ENCODE measurements around the gene COL27A1. TPM values are rescaled to one million over a fixed set of nuclear protein-coding genes. Genes with fewer than 3 reads are reported as not detected.

Gene COL27A1
- total RNA-seq, 1 donor from 2014 or later: 4.3 TPM

DNA sequence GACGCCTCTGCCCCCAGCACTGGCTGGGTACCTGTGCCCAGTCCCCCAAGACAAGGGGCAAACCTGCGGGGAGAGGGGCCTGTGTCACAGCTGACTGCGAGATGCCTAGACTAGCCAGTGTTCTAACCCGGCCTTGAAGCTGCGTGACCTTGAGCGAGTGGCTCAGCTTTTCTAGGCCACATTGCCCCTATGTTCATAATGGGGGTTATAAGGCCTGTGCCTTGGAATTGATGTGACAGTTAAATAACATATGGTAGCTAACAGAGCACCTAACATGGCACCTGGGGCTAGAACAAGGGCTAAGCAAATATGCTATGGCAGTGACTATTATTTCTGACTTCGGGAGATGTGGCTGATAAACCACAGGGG lies 22.8 kb upstream of the COL27A1 start:
- Histone ChIP-seq H3K4me1 (no peaks in the 10 kb centered on the region), H3K27me3 (no peaks in the 10 kb centered on the region), H2AFZ (replicated peaks) (no peak overlapping the region), H3K36me3 (no peaks in the 10 kb centered on the region), H3K27ac (no peak overlapping the region), H4K20me1 (ENCODE audit: low read depth) (no peaks in the 10 kb centered on the region), H3K9ac (no peak overlapping the region), H3F3A (ENCODE audit: low read depth) (no peaks in the 10 kb centered on the region), H3K79me2 (ENCODE audit: low read depth) (no peaks in the 10 kb centered on the region), H3K9me3 (ENCODE audit: low read depth) (no peaks in the 10 kb centered on the region), H3K4me2 (no peak overlapping the region), H3K4me3 (no peak overlapping the region)
- Mint-ChIP-seq H3K9me3 (peaks cover 1% of the 10 kb centered on the region), H3K4me3 (no peak overlapping the region), H3K36me3 (no peaks in the 10 kb centered on the region), H3K4me1 (no peaks in the 10 kb centered on the region), H3K27me3 (ENCODE audit: insufficient read depth, low read depth) (peaks cover 6% of the 10 kb centered on the region), H3K27ac (no peak overlapping the region)
- no peak for DNase-seq (ENCODE audit: low spot score)
- TF ChIP-seq, protein P1, sequence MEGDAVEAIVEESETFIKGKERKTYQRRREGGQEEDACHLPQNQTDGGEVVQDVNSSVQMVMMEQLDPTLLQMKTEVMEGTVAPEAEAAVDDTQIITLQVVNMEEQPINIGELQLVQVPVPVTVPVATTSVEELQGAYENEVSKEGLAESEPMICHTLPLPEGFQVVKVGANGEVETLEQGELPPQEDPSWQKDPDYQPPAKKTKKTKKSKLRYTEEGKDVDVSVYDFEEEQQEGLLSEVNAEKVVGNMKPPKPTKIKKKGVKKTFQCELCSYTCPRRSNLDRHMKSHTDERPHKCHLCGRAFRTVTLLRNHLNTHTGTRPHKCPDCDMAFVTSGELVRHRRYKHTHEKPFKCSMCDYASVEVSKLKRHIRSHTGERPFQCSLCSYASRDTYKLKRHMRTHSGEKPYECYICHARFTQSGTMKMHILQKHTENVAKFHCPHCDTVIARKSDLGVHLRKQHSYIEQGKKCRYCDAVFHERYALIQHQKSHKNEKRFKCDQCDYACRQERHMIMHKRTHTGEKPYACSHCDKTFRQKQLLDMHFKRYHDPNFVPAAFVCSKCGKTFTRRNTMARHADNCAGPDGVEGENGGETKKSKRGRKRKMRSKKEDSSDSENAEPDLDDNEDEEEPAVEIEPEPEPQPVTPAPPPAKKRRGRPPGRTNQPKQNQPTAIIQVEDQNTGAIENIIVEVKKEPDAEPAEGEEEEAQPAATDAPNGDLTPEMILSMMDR (IDR thresholded peaks at IDR 0.05): no peak
- TF ChIP-seq EZH2phosphoT487 (IDR thresholded peaks at IDR 0.05) (no peak), EZH2 (IDR thresholded peaks at IDR 0.05) (no peak)

DNA sequence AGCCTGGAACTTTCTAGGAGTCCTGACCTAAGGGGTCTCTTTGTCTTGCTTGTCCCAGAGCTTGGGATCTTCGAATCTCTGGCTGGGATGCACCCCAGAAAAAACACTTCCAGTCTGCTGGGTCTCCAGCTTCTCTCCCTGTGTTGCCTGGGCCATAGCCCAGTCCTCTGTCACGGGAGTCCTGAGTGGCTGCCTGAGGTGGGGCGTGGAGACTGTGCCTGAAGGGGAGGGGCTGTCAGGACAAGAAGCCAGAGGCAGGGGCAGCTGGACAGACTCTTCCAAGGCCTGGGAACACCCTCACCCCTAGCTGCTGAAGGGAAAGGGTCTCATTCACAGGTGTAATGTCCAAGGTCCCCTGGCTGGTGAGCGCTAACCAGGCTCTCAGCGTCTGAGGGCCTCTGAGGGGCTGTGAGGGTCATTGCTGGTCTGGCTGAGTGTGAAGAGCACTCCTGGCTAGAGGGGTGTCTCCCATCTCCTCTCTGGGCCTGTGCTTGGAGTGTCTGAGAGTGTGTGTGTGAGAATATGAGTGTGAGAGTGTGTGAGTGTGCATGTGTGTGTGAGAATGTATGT lies 20.4 kb upstream of the COL27A1 start:
- Histone ChIP-seq H3K79me2 (ENCODE audit: low read depth) (no peaks in the 10 kb centered on the region), H3K27ac (no peak overlapping the region), H2AFZ (replicated peaks) (no peak overlapping the region), H3F3A (ENCODE audit: low read depth) (no peaks in the 10 kb centered on the region), H3K27me3 (no peaks in the 10 kb centered on the region), H3K4me1 (no peaks in the 10 kb centered on the region), H3K4me2 (no peak overlapping the region), H4K20me1 (ENCODE audit: low read depth) (no peaks in the 10 kb centered on the region), H3K36me3 (no peaks in the 10 kb centered on the region), H3K9me3 (ENCODE audit: low read depth) (no peaks in the 10 kb centered on the region), H3K9ac (no peak overlapping the region), H3K4me3 (no peak overlapping the region)
- no peak overlapping the region for H3K4me3 Mint-ChIP-seq
- peaks cover 2% of the 10 kb centered on the region for H3K9me3 Mint-ChIP-seq
- no peaks in the 10 kb centered on the region for H3K4me1 Mint-ChIP-seq
- no peak for DNase-seq (ENCODE audit: low spot score)
- no peak overlapping the region for H3K27ac Mint-ChIP-seq
- TF ChIP-seq EZH2phosphoT487 (IDR thresholded peaks at IDR 0.05) (no peak), EZH2 (IDR thresholded peaks at IDR 0.05) (no peak)
- TF ChIP-seq, protein P1 (IDR thresholded peaks at IDR 0.05): no peak
- H3K27me3 Mint-ChIP-seq (ENCODE audit: insufficient read depth, low read depth): peaks cover 6% of the 10 kb centered on the region
- H3K36me3 Mint-ChIP-seq: no peaks in the 10 kb centered on the region

DNA sequence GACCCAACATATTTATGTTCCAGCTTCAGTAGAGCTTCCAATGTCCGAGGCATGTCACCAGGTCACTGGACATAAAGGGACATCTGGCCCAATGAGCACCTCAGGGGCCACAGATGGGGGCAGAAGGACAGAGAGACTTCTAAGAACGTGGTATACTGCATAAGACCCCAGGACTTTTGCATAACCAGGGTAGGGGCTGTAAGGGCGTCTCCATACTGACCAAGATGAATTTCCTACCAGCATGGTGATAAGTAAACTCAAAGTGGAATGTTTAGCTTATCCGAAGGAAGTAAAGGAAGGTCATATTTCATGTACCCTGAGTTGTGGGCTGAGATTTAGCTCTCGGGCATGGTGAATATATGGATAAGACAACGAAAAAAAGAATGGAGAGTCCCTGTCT lies 17.5 kb upstream of the COL27A1 start:
- Mint-ChIP-seq H3K27me3 (ENCODE audit: insufficient read depth, low read depth) (peaks cover 6% of the 10 kb centered on the region), H3K4me3 (no peak overlapping the region), H3K36me3 (no peaks in the 10 kb centered on the region), H3K4me1 (no peaks in the 10 kb centered on the region), H3K27ac (no peak overlapping the region), H3K9me3 (peaks cover 4% of the 10 kb centered on the region)
- Histone ChIP-seq H3K9ac (no peak overlapping the region), H2AFZ (replicated peaks) (no peak overlapping the region), H4K20me1 (ENCODE audit: low read depth) (no peaks in the 10 kb centered on the region), H3K79me2 (ENCODE audit: low read depth) (no peaks in the 10 kb centered on the region), H3K27ac (no peak overlapping the region), H3K4me2 (no peak overlapping the region), H3K27me3 (no peaks in the 10 kb centered on the region), H3K9me3 (ENCODE audit: low read depth) (no peaks in the 10 kb centered on the region), H3F3A (ENCODE audit: low read depth) (no peaks in the 10 kb centered on the region), H3K4me1 (no peaks in the 10 kb centered on the region), H3K36me3 (no peaks in the 10 kb centered on the region), H3K4me3 (no peak overlapping the region)
- DNase-seq (ENCODE audit: low spot score): no peak
- TF ChIP-seq EZH2 (IDR thresholded peaks at IDR 0.05) (no peak), EZH2phosphoT487 (IDR thresholded peaks at IDR 0.05) (no peak)
- TF ChIP-seq, protein P1 (IDR thresholded peaks at IDR 0.05): no peak
